Adrenal gland (tissue), 12 donors: ENCODE results near the gene ARPC4. TPM values are rescaled to one million over a fixed set of nuclear protein-coding genes. Genes with fewer than 3 reads are reported as not detected.

Experiments
- DNase-seq, 7 donors: peaks; one replicate each; pipeline ENCODE4 v3.0.0-alpha.2; 2019 to 2020
- H3K27ac ChIP-seq, 5 donors: fragments of 200-600 bp; sonication (generic) in 4 of 5; 1 replicate in 3 of 5; 2 replicates in 2 of 5; pipeline versions ENCODE4 v1.5.1 to v1.8.0; 2016 to 2020; ENCODE audit warnings: mild to moderate bottlenecking in 1 of 5
- H3K27me3 ChIP-seq: fragments of 200-600 bp; 2 replicates; pipeline ENCODE4 v1.8.0; 2021
- H3K36me3 ChIP-seq, 2 donors: fragments of 200-600 bp; replicated peaks in 1 of 2; 1 replicate in 1 of 2; 2 replicates in 1 of 2; pipeline versions ENCODE4 v1.5.1 to v1.8.0; 2018 to 2022
- H3K4me1 ChIP-seq, 2 donors: fragments of 200-600 bp; replicated peaks in 1 of 2; 1 replicate in 1 of 2; 2 replicates in 1 of 2; pipeline versions ENCODE4 v1.5.1 to v1.8.0; 2018 to 2021
- H3K4me3 ChIP-seq, 4 donors: fragments of 200-600 bp; sonication (generic) in 3 of 4; one replicate each; pipeline ENCODE4 v1.5.1; 2016 to 2018
- H3K9me3 ChIP-seq, 3 donors: fragments of 200-600 bp; sonication (generic) in 1 of 3; replicated peaks in 1 of 3; 1 replicate in 2 of 3; 2 replicates in 1 of 3; pipeline versions ENCODE4 v1.5.1 to v1.8.0; 2016 to 2021
- POLR2A ChIP-seq, 2 donors: fragments of 450-650 bp; IDR thresholded peaks; one replicate each; pipeline ENCODE4 v1.6.1; 2017; ENCODE audit warnings: antibody characterized with exemption in 2 of 2, mild to moderate bottlenecking in 2 of 2, moderate library complexity in 1 of 2
- WGBS, 4 donors: extraction: QIAGEN DNeasy Blood & Tissue Kit in 2 of 4; methylation state at CpG; one replicate each; pipeline versions ENCODE4 v1.1.5 to v1.1.7; 2013 to 2017; 5-methylcytosine and 5-hydroxymethylcytosine counted together
- intact Hi-C, 2 donors: fragments of 100-400 bp; cut with DNase I; formaldehyde crosslinking; loops; one replicate each; pipeline versions ENCODE4 v1.14.1 to v1.15.0; 2022 to 2023
- polyA plus RNA-seq, 3 donors: library from polyadenylated mRNA; stranded (reverse); fragments of 200-250 nt in 2 of 3; fragments of 350-450 nt in 1 of 3; fragmentation: Illumina TruSeq in 1 of 3; extraction: RNeasy Lipid Tissue Mini Kit (QIAGEN cat#74804) in 1 of 3; gene quantifications; one replicate each; pipeline ENCODE4 v1.2.3, GENCODE V29; 2013 to 2014
- total RNA-seq, 9 donors: library from RNA; depleted of rRNA in 4 of 9; stranded (reverse); fragments of >200 nt in 4 of 9; fragments of 120-200 nt in 1 of 9; fragmentation: NEBNext Ultra II Directional in 1 of 9; extraction: Animal tissue kit (Norgen Biotek cat#: 25700) in 1 of 9; gene quantifications; one replicate each; pipeline versions ENCODE4 v1.1.0 to v1.2.4, GENCODE V29; 2013 to 2023
- TF ChIP-seq, protein P1 (sequence below), 6 experiments: fragments of 450-650 bp in 4 of 6; fragments of 200-600 bp in 2 of 6; sonication (generic) in 1 of 6; IDR thresholded peaks; 1 replicate in 5 of 6; 2 replicates in 1 of 6; pipeline versions ENCODE4 v1.5.1 to v1.8.0; 2016 to 2021; ENCODE audit warnings: antibody characterized with exemption in 6 of 6, mild to moderate bottlenecking in 2 of 6, moderate library complexity in 1 of 6
- donor health status: healthy with polysubstance abuse.
- donor health status: Bipolar disorder and iron deficiency.
- donor health status: DM: yes; HTN: yes; CAD: no.
- donor health status: DM: no; HTN: no; CAD: no.
- donor health status: DM: no; HTN: no; CAD: no.
- donor health status: DM: yes; HTN: yes; CAD: no.

The ARPC4 gene
- total and polyA plus RNA-seq, 12 donors: 75.8 to 249 (median 176) TPM

DNA sequence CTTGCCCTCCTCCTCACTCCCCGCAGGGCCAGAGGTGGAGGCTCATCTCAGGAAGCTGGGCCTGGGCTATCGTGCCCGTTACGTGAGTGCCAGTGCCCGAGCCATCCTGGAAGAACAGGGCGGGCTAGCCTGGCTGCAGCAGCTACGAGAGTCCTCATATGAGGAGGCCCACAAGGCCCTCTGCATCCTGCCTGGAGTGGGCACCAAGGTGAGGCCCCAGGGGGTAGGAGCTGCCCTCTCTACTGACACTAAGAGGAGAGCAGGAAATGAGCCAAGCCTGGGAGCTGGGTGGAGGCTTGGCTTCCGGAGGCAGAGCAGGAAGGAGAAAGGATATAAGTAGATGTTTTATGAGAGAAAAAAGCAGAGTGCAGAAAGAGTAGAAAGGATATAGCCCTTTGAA, 38.2 kb upstream of the ARPC4 start:
- H3K36me3 ChIP-seq: peaks cover 0 to 61% of the 10 kb centered on the region in 2 donors
- peak overlapping the region in 3 of 5 donors; percentile 9 to 67 (median 51) for H3K27ac ChIP-seq
- H3K27me3 ChIP-seq: no peaks in the 10 kb centered on the region
- no peaks in the 10 kb centered on the region for H3K9me3 ChIP-seq
- intact Hi-C loops: loop anchor here in 1 of 2 donors (10.0 kb wide), 1 partner anchor 50 kb away; no protein-coding TSS in a partner anchor
- TF ChIP-seq, protein P1, sequence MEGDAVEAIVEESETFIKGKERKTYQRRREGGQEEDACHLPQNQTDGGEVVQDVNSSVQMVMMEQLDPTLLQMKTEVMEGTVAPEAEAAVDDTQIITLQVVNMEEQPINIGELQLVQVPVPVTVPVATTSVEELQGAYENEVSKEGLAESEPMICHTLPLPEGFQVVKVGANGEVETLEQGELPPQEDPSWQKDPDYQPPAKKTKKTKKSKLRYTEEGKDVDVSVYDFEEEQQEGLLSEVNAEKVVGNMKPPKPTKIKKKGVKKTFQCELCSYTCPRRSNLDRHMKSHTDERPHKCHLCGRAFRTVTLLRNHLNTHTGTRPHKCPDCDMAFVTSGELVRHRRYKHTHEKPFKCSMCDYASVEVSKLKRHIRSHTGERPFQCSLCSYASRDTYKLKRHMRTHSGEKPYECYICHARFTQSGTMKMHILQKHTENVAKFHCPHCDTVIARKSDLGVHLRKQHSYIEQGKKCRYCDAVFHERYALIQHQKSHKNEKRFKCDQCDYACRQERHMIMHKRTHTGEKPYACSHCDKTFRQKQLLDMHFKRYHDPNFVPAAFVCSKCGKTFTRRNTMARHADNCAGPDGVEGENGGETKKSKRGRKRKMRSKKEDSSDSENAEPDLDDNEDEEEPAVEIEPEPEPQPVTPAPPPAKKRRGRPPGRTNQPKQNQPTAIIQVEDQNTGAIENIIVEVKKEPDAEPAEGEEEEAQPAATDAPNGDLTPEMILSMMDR (IDR thresholded peaks at IDR 0.05): no peak
- no peak for TF ChIP-seq POLR2A (IDR thresholded peaks at IDR 0.05)
- no peak overlapping the region for H3K4me3 ChIP-seq
- peaks cover 20 to 35% of the 10 kb centered on the region in 2 donors for H3K4me1 ChIP-seq
- WGBS, 4 donors: 77 to 80% (median 78%) methylated on average over 7 to 8 of the region's 8 CpGs
- no peak for DNase-seq

DNA sequence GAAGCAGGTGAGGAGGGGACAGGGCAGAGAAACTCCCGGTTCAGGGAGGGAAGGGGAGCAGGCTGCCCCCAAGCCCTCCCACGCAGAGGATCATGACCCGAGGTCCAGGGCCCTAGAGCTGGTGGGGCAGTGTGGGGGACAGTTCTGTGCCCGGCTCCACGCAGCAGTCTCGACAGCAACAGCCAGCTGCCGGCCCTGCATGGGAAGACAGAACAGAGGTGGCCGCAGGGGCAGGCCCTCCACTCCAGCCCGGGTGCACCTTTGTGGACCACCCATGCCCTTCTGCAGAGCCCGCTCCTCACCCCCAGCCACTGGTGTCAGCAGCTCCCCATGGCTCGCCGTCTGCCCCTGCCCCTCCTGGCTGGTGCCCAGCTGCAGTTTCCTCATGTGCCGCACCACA, 35.5 kb upstream of the ARPC4 start:
- Histone ChIP-seq H3K4me1 (peaks cover 7 to 16% of the 10 kb centered on the region in 2 donors), H3K27ac (peak overlapping the region in 1 of 5 donors; percentile 38), H3K36me3 (peaks cover 0 to 71% of the 10 kb centered on the region in 2 donors), H3K9me3 (no peaks in the 10 kb centered on the region), H3K27me3 (no peaks in the 10 kb centered on the region), H3K4me3 (no peak overlapping the region)
- intact Hi-C loops: loop anchor here in 1 of 2 donors (10.0 kb wide), 1 partner anchor 47 kb away; no protein-coding TSS in a partner anchor
- WGBS, 4 donors: 62 to 82% (median 75%) methylated on average over 7 to 13 of the region's 13 CpGs
- no peak for TF ChIP-seq POLR2A (IDR thresholded peaks at IDR 0.05)
- TF ChIP-seq, protein P1 (IDR thresholded peaks at IDR 0.05): no peak
- no peak for DNase-seq

DNA sequence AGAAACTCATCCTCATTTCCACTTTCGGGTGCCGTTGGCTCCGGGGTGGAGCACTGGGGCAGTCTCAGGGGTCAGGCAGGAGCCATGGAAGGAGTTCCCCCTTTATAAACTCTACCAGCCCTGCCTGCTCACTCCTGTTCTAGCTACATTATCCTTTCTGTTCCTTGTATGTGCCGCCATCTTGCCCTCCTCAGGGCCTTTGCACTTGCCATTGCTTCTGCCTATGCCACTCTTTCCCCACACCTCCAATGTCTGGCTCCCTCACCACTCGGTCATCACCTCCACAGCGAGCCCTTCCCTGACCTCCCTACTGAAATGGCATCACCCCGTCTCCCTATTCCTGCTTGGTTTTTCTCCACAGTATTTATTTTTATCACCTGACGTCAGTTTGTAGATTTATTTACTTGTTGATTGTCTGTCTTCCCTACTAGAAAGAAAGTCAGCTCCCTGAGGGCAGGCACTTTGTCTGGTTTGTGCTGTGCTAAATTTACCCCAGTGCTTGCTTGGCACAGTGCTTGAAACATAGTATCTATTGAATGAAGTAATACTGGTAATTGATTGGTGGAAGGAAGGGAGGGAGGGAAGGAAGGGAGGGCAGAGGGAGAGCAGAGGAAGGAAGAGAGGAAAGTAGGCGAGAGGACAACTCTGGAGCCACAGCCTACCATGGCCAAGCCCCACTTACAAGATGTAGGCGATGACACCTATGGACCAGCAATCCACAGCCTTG, 31.9 kb upstream of the ARPC4 start:
- no peak for TF ChIP-seq POLR2A (IDR thresholded peaks at IDR 0.05)
- TF ChIP-seq, protein P1 (IDR thresholded peaks at IDR 0.05): no peak
- WGBS, 4 donors: 94 to 95% (median 94%) methylated on average over 10 of the region's 10 CpGs
- Histone ChIP-seq H3K9me3 (no peaks in the 10 kb centered on the region), H3K27ac (no peak overlapping the region), H3K36me3 (peaks cover 0 to 81% of the 10 kb centered on the region in 2 donors), H3K4me1 (peaks cover 0 to 2% of the 10 kb centered on the region in 2 donors), H3K4me3 (no peak overlapping the region), H3K27me3 (no peaks in the 10 kb centered on the region)
- no peak for DNase-seq
- intact Hi-C loops: no loop called here

DNA sequence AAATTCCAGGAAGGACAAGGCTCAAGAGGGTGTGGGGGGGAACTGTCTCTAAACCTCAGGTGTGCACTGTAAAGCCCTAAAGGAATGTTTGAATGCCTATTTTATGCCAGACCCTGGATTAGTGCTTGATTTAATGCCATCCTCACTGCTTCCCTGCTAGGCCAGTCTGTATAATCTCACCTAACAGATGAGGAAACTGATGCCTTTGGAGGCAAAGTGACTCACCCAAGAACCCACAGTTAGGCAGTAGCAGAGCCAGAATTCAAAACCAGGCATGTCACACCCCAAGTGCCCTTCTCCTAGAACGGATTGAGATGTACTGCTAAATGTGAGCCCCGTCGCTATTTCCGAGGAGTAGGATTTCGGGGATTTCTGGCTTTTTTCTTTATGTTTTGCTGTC, 31.0 kb upstream of the ARPC4 start:
- WGBS, 4 donors: 93 to 97% (median 96%) methylated on average over 5 of the region's 5 CpGs
- Histone ChIP-seq H3K27me3 (no peaks in the 10 kb centered on the region), H3K27ac (no peak overlapping the region), H3K4me1 (peaks cover 4 to 11% of the 10 kb centered on the region in 2 donors), H3K4me3 (no peak overlapping the region), H3K36me3 (peaks cover 0 to 77% of the 10 kb centered on the region in 2 donors), H3K9me3 (no peaks in the 10 kb centered on the region)
- TF ChIP-seq, protein P1 (IDR thresholded peaks at IDR 0.05): no peak
- TF ChIP-seq POLR2A (IDR thresholded peaks at IDR 0.05): no peak
- intact Hi-C loops: no loop called here
- no peak for DNase-seq
